ENCODE measurements around the gene NPR3.

- TF ChIP-seq REST (IDR thresholded peaks at IDR 0.05; ENCODE audit: unreplicated experiment) (no peak), CTCF (conservative IDR thresholded peaks at IDR 0.05; ENCODE audit: low read depth in 2 of 2) (no peak)
These were observed 30.9 kb upstream of the NPR3 start for GRCh38 chr5:32680183-32680582.

Data from GM23338 (cell line).